Nephron (organoid): ENCODE data around the gene ABCA12.

Source experiments
- H3K27ac Mint-ChIP-seq, 3 experiments: 2 replicates each; pipeline ENCODE4 v1.8.0; 2020; ENCODE audit warnings: mixed read lengths in 3 of 3, mild to moderate bottlenecking in 2 of 3, moderate library complexity in 1 of 3
- H3K27me3 Mint-ChIP-seq: 2 replicates; pipeline ENCODE4 v1.8.0; 2021; ENCODE audit warnings: low read depth, mild to moderate bottlenecking, moderate library complexity, mixed read lengths
- H3K36me3 Mint-ChIP-seq: 2 replicates; pipeline ENCODE4 v1.8.0; 2020; ENCODE audit warnings: low read depth, mixed read lengths
- H3K4me1 Mint-ChIP-seq: 2 replicates; pipeline ENCODE4 v1.8.0; 2020; ENCODE audit warnings: mixed read lengths
- H3K4me3 Mint-ChIP-seq, 3 experiments: 2 replicates each; pipeline ENCODE4 v1.8.0; 2020; ENCODE audit warnings: mild to moderate bottlenecking in 3 of 3, mixed read lengths in 3 of 3, moderate library complexity in 2 of 3
- H3K9me3 Mint-ChIP-seq: 2 replicates; pipeline ENCODE4 v1.8.0; 2020; ENCODE audit warnings: mixed read lengths
- CTCF ChIP-seq, 3 experiments: fragments of 200-600 bp; sonication (generic); IDR thresholded peaks; one replicate each; pipeline ENCODE4 v1.5.0; 2021; ENCODE audit warnings: antibody characterized with exemption in 3 of 3; ENCODE audit not compliant: unreplicated experiment in 3 of 3

Gene ABCA12

GRCh38 chr2:215145611-215146010 lies 7.2 kb upstream of the ABCA12 start:
- H3K4me3 Mint-ChIP-seq, result no peak overlapping the region
- no peaks in the 10 kb centered on the region for H3K27me3 Mint-ChIP-seq
- H3K27ac Mint-ChIP-seq, result no peak overlapping the region
- H3K4me1 Mint-ChIP-seq, result no peaks in the 10 kb centered on the region
- no peaks in the 10 kb centered on the region for H3K9me3 Mint-ChIP-seq
- no peaks in the 10 kb centered on the region for H3K36me3 Mint-ChIP-seq
- no peak for TF ChIP-seq CTCF (IDR thresholded peaks at IDR 0.05; ENCODE audit: unreplicated experiment in 3 of 3)

- H3K36me3 Mint-ChIP-seq, result no peaks in the 10 kb centered on the region
- no peak overlapping the region for H3K27ac Mint-ChIP-seq
- H3K27me3 Mint-ChIP-seq, result no peaks in the 10 kb centered on the region
- H3K4me3 Mint-ChIP-seq, result no peak overlapping the region
- no peaks in the 10 kb centered on the region for H3K4me1 Mint-ChIP-seq
- TF ChIP-seq CTCF (IDR thresholded peaks at IDR 0.05; ENCODE audit: unreplicated experiment in 3 of 3), result no peak
- no peaks in the 10 kb centered on the region for H3K9me3 Mint-ChIP-seq
These were observed 5.9 kb upstream of the ABCA12 start for GRCh38 chr2:215144106-215144875.

GRCh38 chr2:215143458-215143857 lies 5.0 kb upstream of the ABCA12 start:
- H3K27ac Mint-ChIP-seq, result no peak overlapping the region
- no peak overlapping the region for H3K4me3 Mint-ChIP-seq
- TF ChIP-seq CTCF (IDR thresholded peaks at IDR 0.05; ENCODE audit: unreplicated experiment in 3 of 3), result no peak

GRCh38 chr2:215141706-215142105 lies 3.3 kb upstream of the ABCA12 start:
- no peak for TF ChIP-seq CTCF (IDR thresholded peaks at IDR 0.05; ENCODE audit: unreplicated experiment in 3 of 3)
- peaks cover 7% of the 10 kb centered on the region for H3K4me1 Mint-ChIP-seq
- no peak overlapping the region for H3K27ac Mint-ChIP-seq

More at GRCh38 chr2:215143458-215143857, 5.0 kb upstream of the ABCA12 start:
- Mint-ChIP-seq H3K27me3 (no peaks in the 10 kb centered on the region), H3K36me3 (no peaks in the 10 kb centered on the region), H3K9me3 (no peaks in the 10 kb centered on the region), H3K4me1 (no peaks in the 10 kb centered on the region)

GRCh38 chr2:215140166-215140707 lies 1.8 kb upstream of the ABCA12 start:
- Mint-ChIP-seq H3K27me3 (no peaks in the 10 kb centered on the region), H3K27ac (no peak overlapping the region), H3K4me1 (peaks cover 7% of the 10 kb centered on the region)

More at GRCh38 chr2:215141706-215142105, 3.3 kb upstream of the ABCA12 start:
- Mint-ChIP-seq H3K9me3 (no peaks in the 10 kb centered on the region), H3K36me3 (no peaks in the 10 kb centered on the region), H3K27me3 (no peaks in the 10 kb centered on the region), H3K4me3 (no peak overlapping the region)

More at GRCh38 chr2:215140166-215140707, 1.8 kb upstream of the ABCA12 start:
- H3K9me3 Mint-ChIP-seq, result no peaks in the 10 kb centered on the region
- H3K4me3 Mint-ChIP-seq, result no peak overlapping the region
- no peaks in the 10 kb centered on the region for H3K36me3 Mint-ChIP-seq
- TF ChIP-seq CTCF (IDR thresholded peaks at IDR 0.05; ENCODE audit: unreplicated experiment in 3 of 3), result no peak
